ENCODE results near the gene ACTMAP.

- TF ChIP-seq CTCF (IDR thresholded peaks at IDR 0.05) (no peak), POLR2A (IDR thresholded peaks at IDR 0.05) (no peak)
Measured at GRCh38 chr19:40707615-40708014, 42.7 kb downstream of the ACTMAP start.
